OCI-LY1 (cell line): ENCODE data around the gene MAPK1IP1L.

Experiments used
- EZH2 ChIP-seq: fragments of 200-600 bp; sonication (generic), shearing (Covaris generic); IDR thresholded peaks from 2 replicates; pipeline ENCODE4 v1.8.0; 2017; ENCODE audit warnings: borderline replicate concordance, mixed run types, mild to moderate bottlenecking, antibody characterized with exemption, low read length, moderate library complexity, mixed read lengths
- TF ChIP-seq, protein P1 (sequence below): fragments of 200-600 bp; sonication (generic), shearing (Covaris generic); IDR thresholded peaks from 2 replicates; pipeline ENCODE4 v1.5.1; 2017; ENCODE audit warnings: mild to moderate bottlenecking, antibody characterized with exemption, low read length, moderate library complexity, mixed read lengths

- TF ChIP-seq, protein P1, sequence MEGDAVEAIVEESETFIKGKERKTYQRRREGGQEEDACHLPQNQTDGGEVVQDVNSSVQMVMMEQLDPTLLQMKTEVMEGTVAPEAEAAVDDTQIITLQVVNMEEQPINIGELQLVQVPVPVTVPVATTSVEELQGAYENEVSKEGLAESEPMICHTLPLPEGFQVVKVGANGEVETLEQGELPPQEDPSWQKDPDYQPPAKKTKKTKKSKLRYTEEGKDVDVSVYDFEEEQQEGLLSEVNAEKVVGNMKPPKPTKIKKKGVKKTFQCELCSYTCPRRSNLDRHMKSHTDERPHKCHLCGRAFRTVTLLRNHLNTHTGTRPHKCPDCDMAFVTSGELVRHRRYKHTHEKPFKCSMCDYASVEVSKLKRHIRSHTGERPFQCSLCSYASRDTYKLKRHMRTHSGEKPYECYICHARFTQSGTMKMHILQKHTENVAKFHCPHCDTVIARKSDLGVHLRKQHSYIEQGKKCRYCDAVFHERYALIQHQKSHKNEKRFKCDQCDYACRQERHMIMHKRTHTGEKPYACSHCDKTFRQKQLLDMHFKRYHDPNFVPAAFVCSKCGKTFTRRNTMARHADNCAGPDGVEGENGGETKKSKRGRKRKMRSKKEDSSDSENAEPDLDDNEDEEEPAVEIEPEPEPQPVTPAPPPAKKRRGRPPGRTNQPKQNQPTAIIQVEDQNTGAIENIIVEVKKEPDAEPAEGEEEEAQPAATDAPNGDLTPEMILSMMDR: no peak
- no peak for TF ChIP-seq EZH2
These were observed 11.3 kb downstream of the MAPK1IP1L start for GRCh38 chr14:55062517-55063351.
